HFFc6 (cell line): ENCODE measurements around the gene RSPO3. TPM values are rescaled to one million over a fixed set of nuclear protein-coding genes. Genes with fewer than 3 reads are reported as not detected.

ENCODE experiments used
- DNase-seq: peaks from one replicate; pipeline ENCODE4 v3.0.0-alpha.2; 2018
- H3K27ac Mint-ChIP-seq: 2 replicates; pipeline ENCODE4 v1.8.0; 2020; ENCODE audit warnings: mild to moderate bottlenecking, mixed read lengths
- H3K27me3 Mint-ChIP-seq: 2 replicates; pipeline ENCODE4 v1.8.0; 2021; ENCODE audit warnings: mild to moderate bottlenecking, moderate library complexity, mixed read lengths; ENCODE audit not compliant: insufficient read depth
- H3K36me3 Mint-ChIP-seq: 2 replicates; pipeline ENCODE4 v1.8.0; 2021; ENCODE audit warnings: low read depth, mixed read lengths
- H3K4me1 Mint-ChIP-seq: 2 replicates; pipeline ENCODE4 v1.8.0; 2020; ENCODE audit warnings: low read depth, mixed read lengths
- H3K4me3 Mint-ChIP-seq: 2 replicates; pipeline ENCODE4 v1.8.0; 2020; ENCODE audit warnings: mild to moderate bottlenecking, moderate library complexity, mixed read lengths
- H3K9me3 Mint-ChIP-seq: 2 replicates; pipeline ENCODE4 v1.8.0; 2020; ENCODE audit warnings: mild to moderate bottlenecking, mixed read lengths
- total RNA-seq, 6 experiments: library from RNA; stranded (reverse); fragmentation: NEBNext Ultra II Directional; extraction: Animal tissue kit (Norgen Biotek cat#: 25700); gene quantifications; 2 replicates in 1 of 6; 3 replicates in 5 of 6; pipeline ENCODE4 v1.2.3, GENCODE V29; 2021
- TF ChIP-seq, protein P1 (sequence below): fragments of 200-600 bp; sonication (generic); IDR thresholded peaks from 2 replicates; pipeline ENCODE4 v1.5.0; 2021; ENCODE audit warnings: antibody characterized with exemption, mild to moderate bottlenecking

RSPO3 gene
- total RNA-seq, 6 experiments from 2014 or later = not detected

DNA sequence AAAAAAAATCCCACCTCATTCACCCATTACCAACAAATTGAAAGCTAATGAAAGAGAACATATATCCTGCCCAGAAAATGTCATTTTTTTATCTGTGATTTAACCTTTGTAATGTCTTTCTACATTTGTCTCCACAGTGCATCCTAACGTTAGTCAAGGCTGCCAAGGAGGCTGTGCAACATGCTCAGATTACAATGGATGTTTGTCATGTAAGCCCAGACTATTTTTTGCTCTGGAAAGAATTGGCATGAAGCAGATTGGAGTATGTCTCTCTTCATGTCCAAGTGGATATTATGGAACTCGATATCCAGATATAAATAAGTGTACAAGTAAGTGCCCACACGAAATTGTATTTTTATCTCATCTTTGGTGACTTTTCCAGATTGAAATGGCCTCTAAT, 30.0 kb downstream of the RSPO3 start:
- Mint-ChIP-seq H3K4me3 (no peak overlapping the region), H3K27me3 (peaks cover 3% of the 10 kb centered on the region; the same call in 1 of the 2 replicates), H3K36me3 (no peaks in the 10 kb centered on the region), H3K9me3 (no peaks in the 10 kb centered on the region), H3K4me1 (peaks cover 13% of the 10 kb centered on the region), H3K27ac (no peak overlapping the region)
- no peak for DNase-seq
- TF ChIP-seq, protein P1, sequence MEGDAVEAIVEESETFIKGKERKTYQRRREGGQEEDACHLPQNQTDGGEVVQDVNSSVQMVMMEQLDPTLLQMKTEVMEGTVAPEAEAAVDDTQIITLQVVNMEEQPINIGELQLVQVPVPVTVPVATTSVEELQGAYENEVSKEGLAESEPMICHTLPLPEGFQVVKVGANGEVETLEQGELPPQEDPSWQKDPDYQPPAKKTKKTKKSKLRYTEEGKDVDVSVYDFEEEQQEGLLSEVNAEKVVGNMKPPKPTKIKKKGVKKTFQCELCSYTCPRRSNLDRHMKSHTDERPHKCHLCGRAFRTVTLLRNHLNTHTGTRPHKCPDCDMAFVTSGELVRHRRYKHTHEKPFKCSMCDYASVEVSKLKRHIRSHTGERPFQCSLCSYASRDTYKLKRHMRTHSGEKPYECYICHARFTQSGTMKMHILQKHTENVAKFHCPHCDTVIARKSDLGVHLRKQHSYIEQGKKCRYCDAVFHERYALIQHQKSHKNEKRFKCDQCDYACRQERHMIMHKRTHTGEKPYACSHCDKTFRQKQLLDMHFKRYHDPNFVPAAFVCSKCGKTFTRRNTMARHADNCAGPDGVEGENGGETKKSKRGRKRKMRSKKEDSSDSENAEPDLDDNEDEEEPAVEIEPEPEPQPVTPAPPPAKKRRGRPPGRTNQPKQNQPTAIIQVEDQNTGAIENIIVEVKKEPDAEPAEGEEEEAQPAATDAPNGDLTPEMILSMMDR = no peak

DNA sequence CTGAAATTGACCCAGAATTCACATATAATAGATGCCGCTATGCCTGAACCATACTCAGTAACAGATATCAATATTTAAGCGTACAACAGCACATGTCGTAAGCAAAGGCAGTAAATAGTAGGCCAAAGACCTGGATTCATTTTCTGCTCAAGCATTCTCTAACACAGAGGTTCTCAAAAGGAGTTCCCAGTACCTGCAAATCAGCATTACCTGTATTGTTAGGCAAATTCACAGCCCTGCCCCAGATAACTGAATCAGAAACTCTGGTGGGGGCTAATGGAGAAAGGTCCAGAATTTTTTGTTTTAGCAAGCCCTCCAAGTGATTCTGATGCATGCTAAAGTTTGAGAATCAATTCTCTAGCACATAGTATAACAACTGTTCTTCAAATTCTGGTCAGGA, 36.0 kb downstream of the RSPO3 start:
- no peak overlapping the region for H3K27ac Mint-ChIP-seq
- DNase-seq = no peak
- H3K27me3 Mint-ChIP-seq = peaks cover 2% of the 10 kb centered on the region
- no peaks in the 10 kb centered on the region for H3K9me3 Mint-ChIP-seq
- H3K36me3 Mint-ChIP-seq = no peaks in the 10 kb centered on the region
- TF ChIP-seq, protein P1 = no peak
- H3K4me3 Mint-ChIP-seq = no peak overlapping the region
- H3K4me1 Mint-ChIP-seq = no peaks in the 10 kb centered on the region

DNA sequence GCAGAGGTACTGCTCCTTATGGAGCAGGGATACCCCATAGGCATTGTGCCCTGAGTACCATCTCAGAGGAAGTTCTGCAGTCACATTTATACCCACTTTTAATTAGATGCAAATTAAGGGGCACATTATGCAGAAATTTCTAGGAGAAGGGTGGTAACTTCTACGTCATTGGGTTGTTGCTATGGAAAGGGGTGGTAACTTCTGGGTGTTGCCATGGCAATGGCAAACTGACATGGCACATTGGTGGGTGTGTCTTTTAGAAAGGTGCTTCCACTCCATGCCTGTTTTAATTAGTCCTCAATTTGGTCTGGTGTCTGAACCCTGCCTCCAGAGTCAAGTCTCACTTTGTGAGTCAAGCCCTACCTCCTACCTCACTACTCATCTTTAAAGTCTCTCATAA, 42.0 kb downstream of the RSPO3 start:
- Mint-ChIP-seq H3K27ac (no peak overlapping the region), H3K4me1 (no peaks in the 10 kb centered on the region), H3K36me3 (no peaks in the 10 kb centered on the region), H3K27me3 (peaks cover 3% of the 10 kb centered on the region), H3K9me3 (no peaks in the 10 kb centered on the region), H3K4me3 (no peak overlapping the region)
- TF ChIP-seq, protein P1 = no peak
- no peak for DNase-seq

DNA sequence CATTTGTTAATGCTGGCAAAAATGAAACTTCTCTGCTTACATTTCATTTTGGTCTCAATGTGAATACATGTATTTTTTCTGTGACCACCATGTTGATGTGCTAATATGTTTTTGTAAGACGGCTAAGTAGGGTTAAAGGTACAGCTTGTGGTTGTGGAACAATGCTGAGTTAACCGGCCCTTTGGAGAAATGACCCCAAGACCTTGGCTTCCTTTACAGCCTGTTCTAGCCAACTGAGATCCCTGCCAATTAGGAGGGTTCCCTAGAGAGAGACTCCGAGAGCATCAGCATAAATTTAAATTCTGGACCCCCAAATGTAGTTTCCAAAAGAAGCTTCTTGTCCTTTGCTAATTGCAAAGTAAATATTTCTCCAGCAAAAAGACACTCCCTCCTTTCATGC, 44.4 kb downstream of the RSPO3 start:
- no peak for DNase-seq
- H3K27me3 Mint-ChIP-seq = peaks cover 3% of the 10 kb centered on the region
- H3K36me3 Mint-ChIP-seq = no peaks in the 10 kb centered on the region
- no peaks in the 10 kb centered on the region for H3K9me3 Mint-ChIP-seq
- H3K4me3 Mint-ChIP-seq = no peak overlapping the region
- no peak overlapping the region for H3K27ac Mint-ChIP-seq
- no peaks in the 10 kb centered on the region for H3K4me1 Mint-ChIP-seq
- TF ChIP-seq, protein P1 = no peak

DNA sequence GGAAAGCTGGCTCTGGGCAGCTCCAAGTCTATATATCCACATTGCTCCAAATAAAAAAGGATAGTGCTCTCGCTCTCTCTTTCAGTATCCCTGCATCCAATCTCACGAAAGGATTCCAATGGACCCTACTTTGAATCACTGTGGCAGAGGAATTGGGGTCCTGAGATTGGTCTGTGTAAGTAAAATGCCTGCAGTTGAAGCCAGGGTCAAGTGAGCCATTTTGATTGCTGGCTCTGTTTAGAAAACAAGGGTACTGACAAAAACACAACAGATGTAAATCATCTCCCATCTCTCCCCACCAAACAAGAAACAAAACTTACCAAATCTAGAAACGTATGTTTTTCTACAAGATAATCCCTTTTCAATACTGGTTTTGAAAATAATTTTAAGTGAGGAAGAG, 45.6 kb downstream of the RSPO3 start:
- H3K4me1 Mint-ChIP-seq = no peaks in the 10 kb centered on the region
- no peak overlapping the region for H3K4me3 Mint-ChIP-seq
- TF ChIP-seq, protein P1 = no peak
- no peaks in the 10 kb centered on the region for H3K9me3 Mint-ChIP-seq
- H3K36me3 Mint-ChIP-seq = no peaks in the 10 kb centered on the region
- DNase-seq = no peak
- H3K27ac Mint-ChIP-seq = no peak overlapping the region
- H3K27me3 Mint-ChIP-seq = peaks cover 1% of the 10 kb centered on the region; the same call in 1 of the 2 replicates

DNA sequence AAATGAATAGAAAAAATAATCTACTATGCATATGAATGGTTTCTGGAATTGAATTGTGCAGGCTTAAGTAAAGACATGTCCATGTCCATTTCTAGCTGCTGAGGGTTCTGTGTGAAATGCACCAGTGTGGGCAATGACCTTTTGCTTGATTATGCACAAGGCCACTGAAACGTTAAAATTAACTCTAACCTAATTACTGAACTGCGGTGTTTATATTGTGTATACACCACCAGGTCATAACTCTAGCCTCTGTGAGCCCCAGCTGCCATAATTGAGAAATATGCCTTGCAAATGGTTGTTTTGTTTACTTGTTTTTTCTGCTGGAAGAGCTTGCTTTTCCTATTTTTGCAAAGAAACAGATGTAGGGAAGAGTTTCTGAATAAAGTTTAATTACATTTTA, 46.1 kb downstream of the RSPO3 start:
- DNase-seq = no peak
- Mint-ChIP-seq H3K27ac (no peak overlapping the region), H3K4me1 (no peaks in the 10 kb centered on the region), H3K36me3 (no peaks in the 10 kb centered on the region), H3K4me3 (no peak overlapping the region), H3K27me3 (peaks cover 1% of the 10 kb centered on the region; the same call in 1 of the 2 replicates), H3K9me3 (no peaks in the 10 kb centered on the region)
- TF ChIP-seq, protein P1 = no peak
